CD4-positive, alpha-beta T cell (primary cell): ENCODE results near the gene LSM14A. TPM values are rescaled to one million over a fixed set of nuclear protein-coding genes. Genes with fewer than 3 reads are reported as not detected.

ENCODE experiments used
- ATAC-seq: fragments of 200-7000 bp; cut with Tn5 transposase; one replicate; pipeline ENCODE4 v1.10.0; 2022; ENCODE audit warnings: mild to moderate bottlenecking; ENCODE audit not compliant: poor library complexity
- CTCF ChIA-PET: fragments of 350-600 bp; sonication (Branson Sonifier 250); formaldehyde crosslinking; loops from one replicate; lab custom pipeline; 2021; ENCODE audit warnings: antibody characterized with exemption, inconsistent platforms; lab: Charles Lee
- POLR2A ChIA-PET: fragments of 350-600 bp; sonication (Branson Sonifier 250); formaldehyde crosslinking; loops from one replicate; lab custom pipeline; 2021; ENCODE audit warnings: antibody characterized with exemption, inconsistent platforms; lab: Charles Lee
- DNase-seq, 14 experiments: peaks; one replicate each; pipeline ENCODE4 v3.0.0-alpha.2; 2013 to 2020; ENCODE audit warnings: mixed read lengths in 2 of 14
- H3K27ac ChIP-seq, 2 donors: one replicate each; pipeline versions ENCODE4 v1.5.1 to v1.7.0; 2013; ENCODE audit warnings: low read length in 2 of 2, low read depth in 1 of 2, mild to moderate bottlenecking in 1 of 2
- H3K27me3 ChIP-seq, 2 experiments: 1 replicate in 1 of 2; 2 replicates in 1 of 2; pipeline versions ENCODE4 v1.6.1 to v1.7.0; 2013; ENCODE audit warnings: low read length in 2 of 2, control low read depth in 1 of 2, mild to moderate bottlenecking in 1 of 2, moderate library complexity in 1 of 2; ENCODE audit not compliant: insufficient read depth in 2 of 2, control insufficient read depth in 1 of 2
- H3K36me3 ChIP-seq: one replicate; pipeline ENCODE4 v1.6.1; 2013; ENCODE audit warnings: low read length, control low read depth; ENCODE audit not compliant: insufficient read depth
- H3K4me1 ChIP-seq: one replicate; pipeline ENCODE4 v1.6.1; 2013; ENCODE audit warnings: low read length, control low read depth; ENCODE audit not compliant: insufficient read depth
- H3K4me3 ChIP-seq: one replicate; pipeline ENCODE4 v1.5.1; 2013; ENCODE audit warnings: mild to moderate bottlenecking, low read length, moderate library complexity
- H3K9me3 ChIP-seq, 2 experiments: 1 replicate in 1 of 2; 2 replicates in 1 of 2; pipeline versions ENCODE4 v1.6.1 to v1.7.0; 2013; ENCODE audit warnings: low read length in 2 of 2, mild to moderate bottlenecking in 2 of 2, control low read depth in 1 of 2, moderate library complexity in 1 of 2; ENCODE audit not compliant: control insufficient read depth in 1 of 2, insufficient read depth in 1 of 2
- H3K27ac Mint-ChIP-seq: one replicate; pipeline ENCODE4 v1.8.0; 2020; ENCODE audit warnings: mixed read lengths
- H3K27me3 Mint-ChIP-seq: one replicate; pipeline ENCODE4 v1.8.0; 2021; ENCODE audit warnings: mixed read lengths
- H3K36me3 Mint-ChIP-seq: one replicate; pipeline ENCODE4 v1.8.0; 2021; ENCODE audit warnings: low read depth, mixed read lengths
- H3K4me1 Mint-ChIP-seq: one replicate; pipeline ENCODE4 v1.8.0; 2021; ENCODE audit warnings: low read depth, mixed read lengths
- H3K4me3 Mint-ChIP-seq: one replicate; pipeline ENCODE4 v1.8.0; 2020; ENCODE audit warnings: mild to moderate bottlenecking, mixed read lengths
- H3K9me3 Mint-ChIP-seq: one replicate; pipeline ENCODE4 v1.8.0; 2020; ENCODE audit warnings: mixed read lengths
- intact Hi-C, 2 experiments: fragments of 100-400 bp; cut with DNase I in 1 of 2; cut with micrococcal nuclease in 1 of 2; formaldehyde crosslinking; loops; one replicate each; pipeline versions ENCODE4 v1.15.1 to v1.9.0; 2023 to 2025; cut with DNase I, micrococcal nuclease
- total RNA-seq, 174 experiments: library from RNA in 2 of 174; stranded (reverse) in 2 of 174; gene quantifications; one replicate each; pipeline ENCODE4 v1.2.3 and lab custom pipeline; 2021 to 2026
- TF ChIP-seq, protein P1 (sequence below): fragments of 200-600 bp; IDR thresholded peaks from one replicate; pipeline ENCODE4 v1.8.0; 2022; ENCODE audit warnings: antibody characterized with exemption, mild to moderate bottlenecking

The LSM14A gene
- total RNA-seq, 2 experiments from 2014 or later = 210 to 217 TPM

DNA sequence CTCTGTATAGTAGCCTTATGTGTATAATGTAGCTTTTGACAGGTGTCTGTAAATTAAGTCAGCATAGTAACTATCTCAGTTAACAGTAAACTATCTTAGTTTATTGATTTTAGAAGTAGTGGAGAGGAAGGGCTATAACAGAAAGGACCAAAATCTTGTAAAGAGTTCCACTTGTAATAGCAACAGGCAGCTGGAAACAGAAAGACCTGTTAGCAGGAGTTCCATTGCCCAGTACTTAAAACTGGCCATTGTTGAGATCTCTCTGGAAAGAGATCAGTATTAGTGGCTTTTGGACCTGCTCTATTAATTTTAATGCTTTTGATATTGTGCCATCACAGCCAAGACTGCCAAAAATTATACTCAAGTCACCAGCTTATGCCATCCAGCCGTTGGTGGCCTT is 50.1 kb downstream of the LSM14A start:
- Mint-ChIP-seq H3K27ac (no peak overlapping the region), H3K36me3 (peaks cover 90% of the 10 kb centered on the region), H3K27me3 (no peaks in the 10 kb centered on the region), H3K9me3 (no peaks in the 10 kb centered on the region), H3K4me3 (no peak overlapping the region), H3K4me1 (peaks cover 59% of the 10 kb centered on the region)
- Histone ChIP-seq H3K27ac (no peak overlapping the region), H3K4me3 (no peak overlapping the region), H3K9me3 (no peaks in the 10 kb centered on the region), H3K4me1 (peaks cover 34% of the 10 kb centered on the region), H3K27me3 (no peaks in the 10 kb centered on the region), H3K36me3 (peaks cover 85% of the 10 kb centered on the region)
- no peak for DNase-seq
- ChIA-PET POLR2A (no interaction called here), CTCF (no interaction called here)
- intact Hi-C loops = loop anchor here in 1 of 2 experiments (5.0 kb wide), 1 partner anchor 205 kb away; the partner anchor contains the start of gene UBA2
- TF ChIP-seq, protein P1, sequence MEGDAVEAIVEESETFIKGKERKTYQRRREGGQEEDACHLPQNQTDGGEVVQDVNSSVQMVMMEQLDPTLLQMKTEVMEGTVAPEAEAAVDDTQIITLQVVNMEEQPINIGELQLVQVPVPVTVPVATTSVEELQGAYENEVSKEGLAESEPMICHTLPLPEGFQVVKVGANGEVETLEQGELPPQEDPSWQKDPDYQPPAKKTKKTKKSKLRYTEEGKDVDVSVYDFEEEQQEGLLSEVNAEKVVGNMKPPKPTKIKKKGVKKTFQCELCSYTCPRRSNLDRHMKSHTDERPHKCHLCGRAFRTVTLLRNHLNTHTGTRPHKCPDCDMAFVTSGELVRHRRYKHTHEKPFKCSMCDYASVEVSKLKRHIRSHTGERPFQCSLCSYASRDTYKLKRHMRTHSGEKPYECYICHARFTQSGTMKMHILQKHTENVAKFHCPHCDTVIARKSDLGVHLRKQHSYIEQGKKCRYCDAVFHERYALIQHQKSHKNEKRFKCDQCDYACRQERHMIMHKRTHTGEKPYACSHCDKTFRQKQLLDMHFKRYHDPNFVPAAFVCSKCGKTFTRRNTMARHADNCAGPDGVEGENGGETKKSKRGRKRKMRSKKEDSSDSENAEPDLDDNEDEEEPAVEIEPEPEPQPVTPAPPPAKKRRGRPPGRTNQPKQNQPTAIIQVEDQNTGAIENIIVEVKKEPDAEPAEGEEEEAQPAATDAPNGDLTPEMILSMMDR = no peak
- ATAC-seq = no peak

DNA sequence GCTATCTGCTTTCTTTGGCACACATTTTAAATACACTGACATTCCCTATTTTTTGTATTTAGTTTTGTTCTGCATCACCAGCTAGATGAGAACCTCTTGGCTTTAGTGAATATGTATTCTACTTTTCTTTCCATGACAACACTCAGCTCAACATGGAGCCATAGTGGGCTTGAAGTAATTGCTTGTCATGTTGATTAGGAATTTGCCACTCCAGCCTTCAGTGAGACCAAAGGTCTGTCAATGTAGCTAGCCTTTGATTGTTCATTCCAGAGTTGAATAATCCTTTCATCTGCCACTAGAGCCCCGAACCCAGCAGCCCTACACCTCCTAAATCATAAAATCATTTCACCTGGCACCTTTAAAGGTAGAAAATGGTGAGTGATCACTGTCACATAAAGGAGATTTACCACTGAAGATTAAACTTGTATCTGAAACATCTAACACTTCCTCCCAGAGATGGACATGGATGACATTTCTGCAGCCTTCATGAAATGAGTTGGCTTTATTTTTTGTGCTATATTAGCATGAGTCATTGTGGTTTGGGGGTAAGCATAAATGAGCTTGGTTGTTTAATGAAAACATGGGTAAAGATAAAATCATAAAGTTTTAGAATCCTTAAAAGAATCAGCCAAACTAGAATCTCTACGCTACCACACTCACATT is 52.8 kb downstream of the LSM14A start:
- Mint-ChIP-seq H3K4me1 (peaks cover 40% of the 10 kb centered on the region), H3K27me3 (no peaks in the 10 kb centered on the region), H3K27ac (peak overlapping the region; percentile 47), H3K9me3 (no peaks in the 10 kb centered on the region), H3K4me3 (no peak overlapping the region), H3K36me3 (peaks cover 96% of the 10 kb centered on the region)
- ChIA-PET POLR2A (interaction anchor here (0.8 to 2.0 kb wide), 3 partner anchors 45 to 133 kb away, joined by 3 to 8 read pairs (median 8); partner anchors contain the start of gene LSM14A), CTCF (no interaction called here)
- DNase-seq (peak in 1 of 14 experiments; percentile 11), ATAC-seq (peak; percentile 43)
- H3K4me1 ChIP-seq = peaks cover 19% of the 10 kb centered on the region
- H3K9me3 ChIP-seq = no peaks in the 10 kb centered on the region
- TF ChIP-seq, protein P1 = no peak
- no peak overlapping the region for H3K4me3 ChIP-seq
- H3K27ac ChIP-seq = no peak overlapping the region
- peaks cover 97% of the 10 kb centered on the region for H3K36me3 ChIP-seq
- intact Hi-C loops = loop anchor here in 1 of 2 experiments (5.0 kb wide), 1 partner anchor 202 kb away; the partner anchor contains the start of gene UBA2
- no peaks in the 10 kb centered on the region for H3K27me3 ChIP-seq

DNA sequence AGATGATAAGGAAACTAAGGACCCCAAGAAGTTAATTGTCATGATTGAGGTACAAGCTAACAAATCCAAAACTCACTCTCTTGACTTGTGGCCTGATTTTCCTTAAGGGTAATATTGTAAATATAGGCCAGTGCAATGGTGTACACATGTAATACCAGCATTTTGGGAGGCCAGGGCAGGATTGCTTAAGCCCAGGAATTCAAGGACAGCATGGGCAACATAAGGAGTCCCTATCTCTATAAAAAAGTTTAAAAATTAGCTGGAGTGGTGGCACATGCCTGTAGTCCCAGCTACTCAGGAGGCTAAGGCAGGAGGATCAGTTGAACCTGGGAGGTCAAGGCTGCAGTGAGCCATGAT is 53.3 kb downstream of the LSM14A start:
- intact Hi-C loops = no loop called here
- Histone ChIP-seq H3K27ac (no peak overlapping the region), H3K36me3 (peaks cover 96% of the 10 kb centered on the region), H3K9me3 (no peaks in the 10 kb centered on the region), H3K4me1 (peaks cover 16% of the 10 kb centered on the region), H3K4me3 (no peak overlapping the region), H3K27me3 (no peaks in the 10 kb centered on the region)
- POLR2A ChIA-PET = interaction anchor here (0.8 to 2.0 kb wide), 3 partner anchors 44 to 133 kb away, joined by 3 to 8 read pairs (median 8); partner anchors contain the start of gene LSM14A
- H3K9me3 Mint-ChIP-seq = no peaks in the 10 kb centered on the region
- H3K27ac Mint-ChIP-seq = peak overlapping the region; percentile 47
- TF ChIP-seq, protein P1 = no peak
- CTCF ChIA-PET = no interaction called here
- DNase-seq = no peak
- no peak overlapping the region for H3K4me3 Mint-ChIP-seq
- peaks cover 94% of the 10 kb centered on the region for H3K36me3 Mint-ChIP-seq
- no peaks in the 10 kb centered on the region for H3K27me3 Mint-ChIP-seq
- ATAC-seq = no peak
- peaks cover 36% of the 10 kb centered on the region for H3K4me1 Mint-ChIP-seq
